HepG2 (cell line): ENCODE data around the gene ZNF691. TPM values are rescaled to one million over a fixed set of nuclear protein-coding genes. Genes with fewer than 3 reads are reported as not detected.

Source experiments
- ARID2 ChIP-seq: sonication (generic); formaldehyde crosslinking; IDR thresholded peaks from 2 replicates; pipeline ENCODE4 v1.8.1; 2022; ENCODE audit warnings: mild to moderate bottlenecking, missing genetic modification reagents, borderline replicate concordance
- DNMT3B ChIP-seq: conservative IDR thresholded peaks from 2 replicates; pipeline ENCODE4 v1.6.1; 2016; ENCODE audit warnings: missing biosample characterization, control low read depth
- FOXA1 ChIP-seq, 2 experiments: fragments of 450-650 bp in 1 of 2; sonication (generic) in 1 of 2; formaldehyde crosslinking in 1 of 2; IDR thresholded peaks; 2 replicates each; pipeline versions ENCODE4 v1.4.0 to v1.6.1; 2016 to 2020; ENCODE audit warnings: missing genetic modification reagents in 1 of 2
- GZF1 ChIP-seq: sonication (generic); formaldehyde crosslinking; IDR thresholded peaks from 2 replicates; pipeline ENCODE4 v1.5.1; 2020; ENCODE audit warnings: mild to moderate bottlenecking, missing genetic modification reagents
- HOXA9 ChIP-seq: sonication (generic); formaldehyde crosslinking; IDR thresholded peaks from 2 replicates; pipeline ENCODE4 v1.8.1; 2022; ENCODE audit warnings: missing genetic modification reagents, mild to moderate bottlenecking, moderate library complexity, borderline replicate concordance
- MXI1 ChIP-seq: IDR thresholded peaks from 3 replicates; pipeline ENCODE4 v1.6.1; 2012; ENCODE audit warnings: low read depth, low read length, inconsistent platforms, borderline replicate concordance
- PLRG1 ChIP-seq: fragments of 450-650 bp; conservative IDR thresholded peaks from 2 replicates; pipeline ENCODE4 v1.6.1; 2016
- RBM22 ChIP-seq: fragments of 200-400 bp; formaldehyde crosslinking; optimal IDR thresholded peaks from 2 replicates; pipeline ENCODE3; 2017; ENCODE audit warnings: mild to moderate bottlenecking, low read length, moderate library complexity
- RXRA ChIP-seq: sonication (generic); formaldehyde crosslinking; IDR thresholded peaks from 2 replicates; pipeline ENCODE4 v1.5.1; 2020; ENCODE audit warnings: missing genetic modification reagents
- ZNF143 ChIP-seq: sonication (generic); formaldehyde crosslinking; IDR thresholded peaks from 2 replicates; pipeline ENCODE4 v1.4.0; 2020; ENCODE audit warnings: missing genetic modification reagents
- ZNF343 ChIP-seq: sonication (generic); formaldehyde crosslinking; IDR thresholded peaks from 2 replicates; pipeline ENCODE4 v1.4.0; 2020; ENCODE audit warnings: mild to moderate bottlenecking, missing genetic modification reagents
- ZNF501 ChIP-seq: sonication (generic); formaldehyde crosslinking; IDR thresholded peaks from 2 replicates; pipeline ENCODE4 v1.5.1; 2020; ENCODE audit warnings: mild to moderate bottlenecking, moderate library complexity, missing genetic modification reagents
- ZNF674 ChIP-seq: sonication (generic); formaldehyde crosslinking; IDR thresholded peaks from 2 replicates; pipeline ENCODE4 v1.5.0; 2020; ENCODE audit warnings: low read depth, mild to moderate bottlenecking, missing genetic modification reagents
- polyA plus RNA-seq, 8 experiments: library from polyadenylated mRNA; depleted of rRNA in 3 of 8; stranded (reverse) in 7 of 8; unstranded in 1 of 8; fragments of >200 nt; fragmentation: Illumina TruSeq in 4 of 8; extraction: Trizol in 4 of 8; gene quantifications; 2 replicates each; pipeline versions ENCODE4 v1.2.1 to v1.2.3, GENCODE V29; 2011 to 2016; ENCODE audit warnings: low read depth in 4 of 8, missing spikeins in 1 of 8, mixed read lengths in 1 of 8; ENCODE audit not compliant: insufficient read depth in 1 of 8
- total RNA-seq, 5 experiments: library from RNA; depleted of rRNA; stranded (reverse); fragments of >200 nt; fragmentation: Illumina TruSeq; extraction: Trizol; gene quantifications; 2 replicates each; pipeline ENCODE4 v1.2.3, GENCODE V29; 2016; ENCODE audit warnings: low read depth in 1 of 5
- TF ChIP-seq, protein P1 (sequence below): sonication (generic); formaldehyde crosslinking; IDR thresholded peaks from 2 replicates; pipeline ENCODE4 v1.4.0; 2020; ENCODE audit warnings: missing genetic modification reagents
- TF ChIP-seq, protein P2 (sequence below): sonication (generic); formaldehyde crosslinking; IDR thresholded peaks from 2 replicates; pipeline ENCODE4 v1.5.0; 2020; ENCODE audit warnings: missing genetic modification reagents
- TF ChIP-seq, protein P3 (sequence below): sonication (generic); formaldehyde crosslinking; IDR thresholded peaks from 2 replicates; pipeline ENCODE4 v1.4.0; 2020; ENCODE audit warnings: mild to moderate bottlenecking, missing genetic modification reagents
- TF ChIP-seq, protein P4 (sequence below): sonication (generic); formaldehyde crosslinking; IDR thresholded peaks from 2 replicates; pipeline ENCODE4 v1.5.0; 2020; ENCODE audit warnings: missing genetic modification reagents

ZNF691 gene
- total and polyA plus RNA-seq, 2 of the 13 experiments (the other 11 are each of a cell fraction or from before 2014, with no cell fraction given), result 7.6 to 7.8 TPM

DNA sequence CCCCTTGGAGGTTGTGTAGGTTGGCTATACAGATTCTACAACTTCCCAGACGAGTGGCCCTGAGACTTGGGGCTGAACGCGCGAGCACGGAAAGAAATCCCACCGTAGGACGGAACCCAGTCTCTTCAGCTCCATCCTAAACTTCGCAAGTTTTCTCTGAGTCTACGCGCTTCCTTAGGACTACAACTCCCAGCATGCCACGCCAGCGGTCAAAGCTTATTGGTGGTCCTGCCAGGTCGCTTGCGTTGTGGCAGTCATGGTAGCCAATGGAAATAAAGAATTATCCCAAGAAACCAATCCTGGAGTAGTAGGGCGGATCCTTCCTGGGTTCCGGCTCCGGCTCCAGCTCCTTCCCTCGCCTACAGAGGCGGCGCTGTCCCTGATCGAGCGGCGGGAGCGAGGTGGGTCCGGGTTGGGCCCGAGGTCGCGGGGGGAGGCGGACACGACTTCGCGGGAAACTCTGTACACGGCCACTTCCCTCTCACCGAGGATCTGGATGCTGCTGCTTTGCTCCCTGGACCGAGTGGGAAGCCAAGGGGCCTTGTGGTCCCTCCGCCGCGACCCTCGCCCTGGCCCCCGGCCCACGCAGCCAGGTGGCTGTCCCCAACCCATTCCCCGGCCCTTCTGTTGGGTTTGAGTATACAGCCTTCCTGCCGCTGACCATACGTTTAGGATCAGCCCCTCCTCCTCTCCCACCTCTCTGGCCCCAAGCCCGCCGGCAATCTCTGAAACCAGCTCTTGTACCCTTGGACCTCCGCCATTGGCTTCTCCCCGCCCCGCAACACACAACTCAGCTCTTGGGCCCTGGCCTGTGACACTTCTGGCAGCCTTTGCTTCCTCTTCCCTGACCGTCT is at the start of gene ZNF691 (continued):
- TF ChIP-seq HOXA9 (CRISPR knock-in tag), result no peak
- no peak for TF ChIP-seq PLRG1
- TF ChIP-seq ZNF143 (CRISPR knock-in tag), result peak; percentile 97
- TF ChIP-seq, protein P1, sequence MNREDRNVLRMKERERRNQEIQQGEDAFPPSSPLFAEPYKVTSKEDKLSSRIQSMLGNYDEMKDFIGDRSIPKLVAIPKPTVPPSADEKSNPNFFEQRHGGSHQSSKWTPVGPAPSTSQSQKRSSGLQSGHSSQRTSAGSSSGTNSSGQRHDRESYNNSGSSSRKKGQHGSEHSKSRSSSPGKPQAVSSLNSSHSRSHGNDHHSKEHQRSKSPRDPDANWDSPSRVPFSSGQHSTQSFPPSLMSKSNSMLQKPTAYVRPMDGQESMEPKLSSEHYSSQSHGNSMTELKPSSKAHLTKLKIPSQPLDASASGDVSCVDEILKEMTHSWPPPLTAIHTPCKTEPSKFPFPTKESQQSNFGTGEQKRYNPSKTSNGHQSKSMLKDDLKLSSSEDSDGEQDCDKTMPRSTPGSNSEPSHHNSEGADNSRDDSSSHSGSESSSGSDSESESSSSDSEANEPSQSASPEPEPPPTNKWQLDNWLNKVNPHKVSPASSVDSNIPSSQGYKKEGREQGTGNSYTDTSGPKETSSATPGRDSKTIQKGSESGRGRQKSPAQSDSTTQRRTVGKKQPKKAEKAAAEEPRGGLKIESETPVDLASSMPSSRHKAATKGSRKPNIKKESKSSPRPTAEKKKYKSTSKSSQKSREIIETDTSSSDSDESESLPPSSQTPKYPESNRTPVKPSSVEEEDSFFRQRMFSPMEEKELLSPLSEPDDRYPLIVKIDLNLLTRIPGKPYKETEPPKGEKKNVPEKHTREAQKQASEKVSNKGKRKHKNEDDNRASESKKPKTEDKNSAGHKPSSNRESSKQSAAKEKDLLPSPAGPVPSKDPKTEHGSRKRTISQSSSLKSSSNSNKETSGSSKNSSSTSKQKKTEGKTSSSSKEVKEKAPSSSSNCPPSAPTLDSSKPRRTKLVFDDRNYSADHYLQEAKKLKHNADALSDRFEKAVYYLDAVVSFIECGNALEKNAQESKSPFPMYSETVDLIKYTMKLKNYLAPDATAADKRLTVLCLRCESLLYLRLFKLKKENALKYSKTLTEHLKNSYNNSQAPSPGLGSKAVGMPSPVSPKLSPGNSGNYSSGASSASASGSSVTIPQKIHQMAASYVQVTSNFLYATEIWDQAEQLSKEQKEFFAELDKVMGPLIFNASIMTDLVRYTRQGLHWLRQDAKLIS (CRISPR knock-in tag), result no peak
- TF ChIP-seq, protein P2, sequence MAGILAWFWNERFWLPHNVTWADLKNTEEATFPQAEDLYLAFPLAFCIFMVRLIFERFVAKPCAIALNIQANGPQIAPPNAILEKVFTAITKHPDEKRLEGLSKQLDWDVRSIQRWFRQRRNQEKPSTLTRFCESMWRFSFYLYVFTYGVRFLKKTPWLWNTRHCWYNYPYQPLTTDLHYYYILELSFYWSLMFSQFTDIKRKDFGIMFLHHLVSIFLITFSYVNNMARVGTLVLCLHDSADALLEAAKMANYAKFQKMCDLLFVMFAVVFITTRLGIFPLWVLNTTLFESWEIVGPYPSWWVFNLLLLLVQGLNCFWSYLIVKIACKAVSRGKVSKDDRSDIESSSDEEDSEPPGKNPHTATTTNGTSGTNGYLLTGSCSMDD (CRISPR knock-in tag), result no peak
- 0 out of 2 replicates have a peak, but pooled peaks have one; percentile 31 for TF ChIP-seq DNMT3B
- no peak for TF ChIP-seq FOXA1 (IDR thresholded peaks at IDR 0.05)
- TF ChIP-seq FOXA1 (CRISPR knock-in tag; IDR thresholded peaks at IDR 0.05), result no peak
- TF ChIP-seq, protein P3, sequence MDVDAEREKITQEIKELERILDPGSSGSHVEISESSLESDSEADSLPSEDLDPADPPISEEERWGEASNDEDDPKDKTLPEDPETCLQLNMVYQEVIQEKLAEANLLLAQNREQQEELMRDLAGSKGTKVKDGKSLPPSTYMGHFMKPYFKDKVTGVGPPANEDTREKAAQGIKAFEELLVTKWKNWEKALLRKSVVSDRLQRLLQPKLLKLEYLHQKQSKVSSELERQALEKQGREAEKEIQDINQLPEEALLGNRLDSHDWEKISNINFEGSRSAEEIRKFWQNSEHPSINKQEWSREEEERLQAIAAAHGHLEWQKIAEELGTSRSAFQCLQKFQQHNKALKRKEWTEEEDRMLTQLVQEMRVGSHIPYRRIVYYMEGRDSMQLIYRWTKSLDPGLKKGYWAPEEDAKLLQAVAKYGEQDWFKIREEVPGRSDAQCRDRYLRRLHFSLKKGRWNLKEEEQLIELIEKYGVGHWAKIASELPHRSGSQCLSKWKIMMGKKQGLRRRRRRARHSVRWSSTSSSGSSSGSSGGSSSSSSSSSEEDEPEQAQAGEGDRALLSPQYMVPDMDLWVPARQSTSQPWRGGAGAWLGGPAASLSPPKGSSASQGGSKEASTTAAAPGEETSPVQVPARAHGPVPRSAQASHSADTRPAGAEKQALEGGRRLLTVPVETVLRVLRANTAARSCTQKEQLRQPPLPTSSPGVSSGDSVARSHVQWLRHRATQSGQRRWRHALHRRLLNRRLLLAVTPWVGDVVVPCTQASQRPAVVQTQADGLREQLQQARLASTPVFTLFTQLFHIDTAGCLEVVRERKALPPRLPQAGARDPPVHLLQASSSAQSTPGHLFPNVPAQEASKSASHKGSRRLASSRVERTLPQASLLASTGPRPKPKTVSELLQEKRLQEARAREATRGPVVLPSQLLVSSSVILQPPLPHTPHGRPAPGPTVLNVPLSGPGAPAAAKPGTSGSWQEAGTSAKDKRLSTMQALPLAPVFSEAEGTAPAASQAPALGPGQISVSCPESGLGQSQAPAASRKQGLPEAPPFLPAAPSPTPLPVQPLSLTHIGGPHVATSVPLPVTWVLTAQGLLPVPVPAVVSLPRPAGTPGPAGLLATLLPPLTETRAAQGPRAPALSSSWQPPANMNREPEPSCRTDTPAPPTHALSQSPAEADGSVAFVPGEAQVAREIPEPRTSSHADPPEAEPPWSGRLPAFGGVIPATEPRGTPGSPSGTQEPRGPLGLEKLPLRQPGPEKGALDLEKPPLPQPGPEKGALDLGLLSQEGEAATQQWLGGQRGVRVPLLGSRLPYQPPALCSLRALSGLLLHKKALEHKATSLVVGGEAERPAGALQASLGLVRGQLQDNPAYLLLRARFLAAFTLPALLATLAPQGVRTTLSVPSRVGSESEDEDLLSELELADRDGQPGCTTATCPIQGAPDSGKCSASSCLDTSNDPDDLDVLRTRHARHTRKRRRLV, result no peak
- TF ChIP-seq RXRA (CRISPR knock-in tag), result peak; percentile 39
- TF ChIP-seq ARID2 (CRISPR knock-in tag), result no peak
- TF ChIP-seq, protein P4, sequence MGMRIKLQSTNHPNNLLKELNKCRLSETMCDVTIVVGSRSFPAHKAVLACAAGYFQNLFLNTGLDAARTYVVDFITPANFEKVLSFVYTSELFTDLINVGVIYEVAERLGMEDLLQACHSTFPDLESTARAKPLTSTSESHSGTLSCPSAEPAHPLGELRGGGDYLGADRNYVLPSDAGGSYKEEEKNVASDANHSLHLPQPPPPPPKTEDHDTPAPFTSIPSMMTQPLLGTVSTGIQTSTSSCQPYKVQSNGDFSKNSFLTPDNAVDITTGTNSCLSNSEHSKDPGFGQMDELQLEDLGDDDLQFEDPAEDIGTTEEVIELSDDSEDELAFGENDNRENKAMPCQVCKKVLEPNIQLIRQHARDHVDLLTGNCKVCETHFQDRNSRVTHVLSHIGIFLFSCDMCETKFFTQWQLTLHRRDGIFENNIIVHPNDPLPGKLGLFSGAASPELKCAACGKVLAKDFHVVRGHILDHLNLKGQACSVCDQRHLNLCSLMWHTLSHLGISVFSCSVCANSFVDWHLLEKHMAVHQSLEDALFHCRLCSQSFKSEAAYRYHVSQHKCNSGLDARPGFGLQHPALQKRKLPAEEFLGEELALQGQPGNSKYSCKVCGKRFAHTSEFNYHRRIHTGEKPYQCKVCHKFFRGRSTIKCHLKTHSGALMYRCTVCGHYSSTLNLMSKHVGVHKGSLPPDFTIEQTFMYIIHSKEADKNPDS (CRISPR knock-in tag), result no peak
- peak; percentile 72; the same call in 1 of the 2 replicates for TF ChIP-seq ZNF501 (CRISPR knock-in tag)
- TF ChIP-seq ZNF674, result no peak
- TF ChIP-seq RBM22, result no peak
- peak; percentile 54; the same call in 1 of the 3 replicates for TF ChIP-seq MXI1
- no peak for TF ChIP-seq ZNF343
- no peak for TF ChIP-seq GZF1 (CRISPR knock-in tag)
